GM06990 (cell line): ENCODE measurements around the gene CPNE2.
"Not testable (repeated sequence)": the region's sequence is repeated elsewhere in the genome, so short reads cannot be mapped to it uniquely, and the experiment has no call there.

Experiments used
- DNase-seq: peaks from one replicate; pipeline ENCODE4 v3.0.0-alpha.2; 2011; ENCODE audit not compliant: insufficient read length; ENCODE audit errors: extremely low read depth
- H3K27me3 ChIP-seq: replicated peaks from 2 replicates; pipeline ENCODE4 v1.6.0; 2011; ENCODE audit warnings: low read length; ENCODE audit not compliant: control insufficient read depth, insufficient read depth
- H3K36me3 ChIP-seq: 2 replicates; pipeline ENCODE4 v1.5.1; 2011; ENCODE audit warnings: low read length; ENCODE audit not compliant: control insufficient read depth, insufficient read depth
- H3K4me3 ChIP-seq: replicated peaks from 2 replicates; pipeline ENCODE4 v1.5.1; 2011; ENCODE audit warnings: low read depth, mild to moderate bottlenecking, control low read depth, low read length
- TF ChIP-seq, protein P1 (sequence below): IDR thresholded peaks from 2 replicates; pipeline ENCODE4 v1.5.1; 2011; ENCODE audit warnings: low read length, control low read depth, mild to moderate bottlenecking, inconsistent platforms; ENCODE audit not compliant: insufficient read depth, poor library complexity, severe bottlenecking

CPNE2 gene

DNA sequence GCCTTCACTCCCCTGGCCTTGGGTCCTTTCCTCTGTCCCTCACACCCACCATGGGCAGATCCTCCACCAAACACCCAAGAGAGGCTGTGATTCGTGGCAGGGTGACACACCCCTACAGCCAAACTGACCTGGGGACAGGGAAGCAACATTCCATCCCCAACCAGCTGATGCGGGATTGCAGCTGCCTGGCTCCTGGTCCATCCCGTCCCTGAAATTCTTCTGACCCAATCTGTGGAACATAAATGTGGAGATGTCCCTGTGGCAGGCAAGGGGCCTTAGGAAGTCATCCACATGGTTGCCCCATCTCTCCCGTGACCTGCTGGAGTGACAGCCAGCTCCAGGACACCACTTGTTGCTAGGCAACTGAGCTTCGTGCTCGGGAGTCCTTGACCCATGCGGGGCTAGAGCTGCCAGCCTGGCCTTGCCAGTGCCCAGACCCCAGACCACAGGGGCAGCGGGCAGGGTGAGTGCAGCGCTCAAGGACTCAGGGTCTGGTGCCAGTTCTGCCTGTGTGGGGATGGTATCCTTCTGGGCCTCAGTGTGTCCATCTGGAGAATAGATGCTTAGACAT, 34.0 kb upstream of the CPNE2 start:
- Histone ChIP-seq H3K36me3 (peaks cover 33% of the 10 kb centered on the region), H3K4me3 (no peak overlapping the region), H3K27me3 (no peaks in the 10 kb centered on the region)
- TF ChIP-seq, protein P1, sequence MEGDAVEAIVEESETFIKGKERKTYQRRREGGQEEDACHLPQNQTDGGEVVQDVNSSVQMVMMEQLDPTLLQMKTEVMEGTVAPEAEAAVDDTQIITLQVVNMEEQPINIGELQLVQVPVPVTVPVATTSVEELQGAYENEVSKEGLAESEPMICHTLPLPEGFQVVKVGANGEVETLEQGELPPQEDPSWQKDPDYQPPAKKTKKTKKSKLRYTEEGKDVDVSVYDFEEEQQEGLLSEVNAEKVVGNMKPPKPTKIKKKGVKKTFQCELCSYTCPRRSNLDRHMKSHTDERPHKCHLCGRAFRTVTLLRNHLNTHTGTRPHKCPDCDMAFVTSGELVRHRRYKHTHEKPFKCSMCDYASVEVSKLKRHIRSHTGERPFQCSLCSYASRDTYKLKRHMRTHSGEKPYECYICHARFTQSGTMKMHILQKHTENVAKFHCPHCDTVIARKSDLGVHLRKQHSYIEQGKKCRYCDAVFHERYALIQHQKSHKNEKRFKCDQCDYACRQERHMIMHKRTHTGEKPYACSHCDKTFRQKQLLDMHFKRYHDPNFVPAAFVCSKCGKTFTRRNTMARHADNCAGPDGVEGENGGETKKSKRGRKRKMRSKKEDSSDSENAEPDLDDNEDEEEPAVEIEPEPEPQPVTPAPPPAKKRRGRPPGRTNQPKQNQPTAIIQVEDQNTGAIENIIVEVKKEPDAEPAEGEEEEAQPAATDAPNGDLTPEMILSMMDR: no peak
- no peak for DNase-seq

- DNase-seq: no peak
- TF ChIP-seq, protein P1: no peak
- Histone ChIP-seq H3K27me3 (no peaks in the 10 kb centered on the region), H3K36me3 (peaks cover 24% of the 10 kb centered on the region), H3K4me3 (no peak overlapping the region)
These were observed 31.9 kb upstream of the CPNE2 start for GRCh38 chr16:57060323-57061083.

GRCh38 chr16:57061084-57061905, 31.1 kb upstream of the CPNE2 start:
- TF ChIP-seq, protein P1: no peak
- H3K36me3 ChIP-seq: peaks cover 24% of the 10 kb centered on the region
- H3K27me3 ChIP-seq: no peaks in the 10 kb centered on the region
- no peak for DNase-seq
- H3K4me3 ChIP-seq: no peak overlapping the region

DNA sequence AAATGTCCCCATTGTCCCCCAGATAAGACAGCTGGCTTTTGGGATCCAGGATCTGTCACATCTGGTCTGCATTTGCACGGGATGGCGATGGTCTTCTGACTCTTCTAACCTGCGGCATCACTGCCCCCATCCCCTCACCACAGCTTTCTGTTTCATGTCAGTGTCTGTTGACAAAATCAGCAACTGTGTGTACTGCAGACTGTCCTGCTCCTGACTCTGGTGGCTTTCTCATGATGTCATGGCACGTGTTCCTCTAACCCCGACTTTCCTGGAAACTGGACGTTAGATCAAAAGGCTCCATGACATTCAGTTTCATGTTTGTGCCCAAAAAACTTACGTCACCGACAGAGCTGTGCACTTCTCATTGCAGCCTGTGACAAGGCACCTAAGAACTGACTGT, 30.1 kb upstream of the CPNE2 start:
- no peak for DNase-seq
- H3K36me3 ChIP-seq: peaks cover 25% of the 10 kb centered on the region
- H3K27me3 ChIP-seq: no peaks in the 10 kb centered on the region
- no peak overlapping the region for H3K4me3 ChIP-seq
- TF ChIP-seq, protein P1: no peak

DNA sequence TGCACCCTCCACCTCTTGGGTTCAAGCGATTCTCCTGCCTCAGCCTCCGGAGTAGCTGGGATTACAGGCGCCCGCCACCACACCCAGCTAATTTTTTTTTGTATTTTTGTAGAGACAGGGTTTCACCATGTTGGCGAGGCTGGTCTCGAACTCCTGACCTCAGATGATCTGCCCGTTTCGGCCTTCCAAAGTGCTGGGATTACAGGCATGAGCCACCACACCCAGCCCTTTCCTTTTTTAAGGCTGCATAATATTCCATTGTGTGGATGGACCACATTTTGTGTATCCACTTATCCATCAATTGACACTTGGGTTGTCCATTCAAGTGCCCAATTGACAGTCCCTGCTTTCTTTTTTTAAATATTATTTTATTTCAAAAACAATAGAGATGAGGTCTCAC, 29.2 kb upstream of the CPNE2 start:
- H3K27me3 ChIP-seq, H3K4me3 ChIP-seq, DNase-seq: not testable (repeated sequence)
- peaks cover 26% of the 10 kb centered on the region for H3K36me3 ChIP-seq

DNA sequence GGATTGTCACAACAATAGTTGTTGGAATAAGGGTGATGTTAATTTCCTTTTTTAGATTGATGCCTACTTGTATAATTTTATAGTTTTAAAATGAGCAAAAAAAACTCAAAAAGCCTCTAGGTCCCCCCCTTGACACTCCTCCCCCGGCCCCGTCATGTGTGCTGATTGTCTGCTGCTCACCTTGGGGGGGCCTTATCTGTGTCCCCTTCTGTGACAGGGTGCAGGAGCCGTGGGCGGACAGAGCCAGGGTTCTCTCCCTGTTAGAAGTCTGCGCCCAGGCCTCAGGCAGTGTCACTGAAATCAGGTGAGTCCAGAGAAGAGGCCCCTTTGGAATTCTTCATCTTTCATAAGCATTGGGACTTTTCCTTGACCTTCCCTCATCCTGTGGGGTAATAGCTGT, 27.4 kb upstream of the CPNE2 start:
- Histone ChIP-seq H3K27me3 (no peaks in the 10 kb centered on the region), H3K4me3 (no peak overlapping the region), H3K36me3 (peaks cover 17% of the 10 kb centered on the region)
- TF ChIP-seq, protein P1: no peak
- no peak for DNase-seq
